SU-DHL-6 (cell line): ENCODE results near the gene BBS4.

ENCODE experiments used
- CTCF ChIP-seq: fragments of 200-600 bp; sonication (generic); IDR thresholded peaks from one replicate; pipeline ENCODE4 v1.5.1; 2017; ENCODE audit warnings: antibody characterized with exemption, mild to moderate bottlenecking, low read length, moderate library complexity; ENCODE audit not compliant: insufficient read depth, poor library complexity, severe bottlenecking
- EZH2phosphoT487 ChIP-seq: fragments of 200-600 bp; sonication (generic), shearing (Covaris generic); conservative IDR thresholded peaks from 2 replicates; pipeline ENCODE4 v1.6.1; 2018; ENCODE audit warnings: mild to moderate bottlenecking, antibody characterized with exemption, low read length, moderate library complexity, mixed read lengths

GRCh38 chr15:72786676-72787345 lies 100.8 kb downstream of the BBS4 start:
- no peak for TF ChIP-seq CTCF
- no peak for TF ChIP-seq EZH2phosphoT487
